Nephron progenitor cell (in vitro differentiated cells): ENCODE results near the gene UBXN11.

Experiments used
- DNase-seq: peaks from one replicate; pipeline ENCODE4 v3.0.0; 2021
- H3K27ac Mint-ChIP-seq: 2 replicates; pipeline ENCODE4 v1.8.0; 2021; ENCODE audit warnings: mild to moderate bottlenecking, moderate library complexity, mixed read lengths
- H3K27me3 Mint-ChIP-seq: 2 replicates; pipeline ENCODE4 v1.8.0; 2021; ENCODE audit warnings: mild to moderate bottlenecking, low read depth, mixed read lengths; ENCODE audit not compliant: poor library complexity
- H3K36me3 Mint-ChIP-seq: 2 replicates; pipeline ENCODE4 v1.8.0; 2021; ENCODE audit warnings: low read depth, mixed read lengths
- H3K4me1 Mint-ChIP-seq: 2 replicates; pipeline ENCODE4 v1.8.0; 2021; ENCODE audit warnings: mixed read lengths
- H3K4me3 Mint-ChIP-seq: 2 replicates; pipeline ENCODE4 v1.8.0; 2021; ENCODE audit warnings: mild to moderate bottlenecking, moderate library complexity, mixed read lengths
- H3K9me3 Mint-ChIP-seq: 2 replicates; pipeline ENCODE4 v1.8.0; 2021; ENCODE audit warnings: mild to moderate bottlenecking, moderate library complexity, mixed read lengths
- TF ChIP-seq, protein P1 (sequence below): fragments of 200-600 bp; sonication (generic); IDR thresholded peaks from 2 replicates; pipeline ENCODE4 v1.5.0; 2021; ENCODE audit warnings: antibody characterized with exemption

The UBXN11 gene

DNA sequence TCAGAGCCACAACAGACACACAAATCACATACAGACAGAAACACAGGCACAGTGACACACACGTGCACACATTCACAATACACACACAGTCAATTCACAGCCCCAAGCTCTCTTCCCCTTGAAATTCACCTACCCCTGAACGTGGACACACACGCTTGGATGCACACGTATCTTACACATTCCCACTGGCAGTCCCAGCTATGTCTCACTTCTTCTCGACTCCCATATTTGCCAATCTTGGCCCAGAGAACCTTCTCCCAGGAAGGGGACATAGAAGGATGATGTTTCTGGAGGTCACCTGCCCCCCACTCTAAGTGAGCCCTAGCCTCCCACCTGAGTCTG, 45.9 kb upstream of the UBXN11 start:
- Mint-ChIP-seq H3K27me3 (peaks cover under 1% of the 10 kb centered on the region), H3K4me1 (peaks cover 64% of the 10 kb centered on the region), H3K36me3 (no peaks in the 10 kb centered on the region), H3K9me3 (no peaks in the 10 kb centered on the region), H3K27ac (peak overlapping the region; percentile 95), H3K4me3 (peak overlapping the region; percentile 15)
- no peak for DNase-seq
- TF ChIP-seq, protein P1, sequence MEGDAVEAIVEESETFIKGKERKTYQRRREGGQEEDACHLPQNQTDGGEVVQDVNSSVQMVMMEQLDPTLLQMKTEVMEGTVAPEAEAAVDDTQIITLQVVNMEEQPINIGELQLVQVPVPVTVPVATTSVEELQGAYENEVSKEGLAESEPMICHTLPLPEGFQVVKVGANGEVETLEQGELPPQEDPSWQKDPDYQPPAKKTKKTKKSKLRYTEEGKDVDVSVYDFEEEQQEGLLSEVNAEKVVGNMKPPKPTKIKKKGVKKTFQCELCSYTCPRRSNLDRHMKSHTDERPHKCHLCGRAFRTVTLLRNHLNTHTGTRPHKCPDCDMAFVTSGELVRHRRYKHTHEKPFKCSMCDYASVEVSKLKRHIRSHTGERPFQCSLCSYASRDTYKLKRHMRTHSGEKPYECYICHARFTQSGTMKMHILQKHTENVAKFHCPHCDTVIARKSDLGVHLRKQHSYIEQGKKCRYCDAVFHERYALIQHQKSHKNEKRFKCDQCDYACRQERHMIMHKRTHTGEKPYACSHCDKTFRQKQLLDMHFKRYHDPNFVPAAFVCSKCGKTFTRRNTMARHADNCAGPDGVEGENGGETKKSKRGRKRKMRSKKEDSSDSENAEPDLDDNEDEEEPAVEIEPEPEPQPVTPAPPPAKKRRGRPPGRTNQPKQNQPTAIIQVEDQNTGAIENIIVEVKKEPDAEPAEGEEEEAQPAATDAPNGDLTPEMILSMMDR: no peak

DNA sequence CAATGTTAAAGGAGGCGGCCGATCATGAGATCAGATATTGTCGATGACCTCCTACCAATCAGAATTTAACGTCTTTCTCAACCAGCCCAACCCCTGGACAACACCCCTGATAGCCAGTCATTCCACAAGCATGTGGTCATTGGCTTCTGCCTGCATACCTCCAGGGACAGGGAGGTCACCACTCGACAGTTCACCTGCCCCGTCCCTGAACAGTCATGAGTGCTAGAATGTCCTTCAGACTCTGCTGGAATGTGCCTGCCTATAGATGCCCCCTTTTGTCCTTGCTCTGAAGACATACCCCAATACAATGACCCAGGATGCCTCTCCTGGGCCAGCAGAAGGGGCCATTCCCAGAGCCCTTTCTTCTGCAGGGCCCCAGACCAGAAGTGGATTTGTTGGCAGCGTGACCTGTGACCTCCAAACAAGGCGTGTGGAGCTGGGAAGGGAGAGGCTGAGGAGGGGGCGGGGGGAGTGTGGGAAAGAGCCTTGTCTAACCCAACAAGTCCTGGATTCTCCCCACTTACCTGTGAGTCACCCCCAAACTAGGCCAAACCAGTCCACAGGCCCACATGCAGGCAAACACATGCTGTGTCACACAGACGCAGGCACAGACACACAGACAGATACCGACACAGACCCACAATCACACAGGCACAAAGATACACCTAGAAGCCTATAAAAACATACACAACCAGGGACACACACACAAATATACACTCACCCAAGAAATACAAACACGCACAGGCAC, 45.3 kb upstream of the UBXN11 start:
- DNase-seq: peak; percentile 40
- H3K27me3 Mint-ChIP-seq: no peaks in the 10 kb centered on the region
- H3K4me3 Mint-ChIP-seq: peak overlapping the region; percentile 15
- no peaks in the 10 kb centered on the region for H3K36me3 Mint-ChIP-seq
- H3K9me3 Mint-ChIP-seq: no peaks in the 10 kb centered on the region
- peaks cover 60% of the 10 kb centered on the region for H3K4me1 Mint-ChIP-seq
- TF ChIP-seq, protein P1: no peak
- H3K27ac Mint-ChIP-seq: peak overlapping the region; percentile 96

DNA sequence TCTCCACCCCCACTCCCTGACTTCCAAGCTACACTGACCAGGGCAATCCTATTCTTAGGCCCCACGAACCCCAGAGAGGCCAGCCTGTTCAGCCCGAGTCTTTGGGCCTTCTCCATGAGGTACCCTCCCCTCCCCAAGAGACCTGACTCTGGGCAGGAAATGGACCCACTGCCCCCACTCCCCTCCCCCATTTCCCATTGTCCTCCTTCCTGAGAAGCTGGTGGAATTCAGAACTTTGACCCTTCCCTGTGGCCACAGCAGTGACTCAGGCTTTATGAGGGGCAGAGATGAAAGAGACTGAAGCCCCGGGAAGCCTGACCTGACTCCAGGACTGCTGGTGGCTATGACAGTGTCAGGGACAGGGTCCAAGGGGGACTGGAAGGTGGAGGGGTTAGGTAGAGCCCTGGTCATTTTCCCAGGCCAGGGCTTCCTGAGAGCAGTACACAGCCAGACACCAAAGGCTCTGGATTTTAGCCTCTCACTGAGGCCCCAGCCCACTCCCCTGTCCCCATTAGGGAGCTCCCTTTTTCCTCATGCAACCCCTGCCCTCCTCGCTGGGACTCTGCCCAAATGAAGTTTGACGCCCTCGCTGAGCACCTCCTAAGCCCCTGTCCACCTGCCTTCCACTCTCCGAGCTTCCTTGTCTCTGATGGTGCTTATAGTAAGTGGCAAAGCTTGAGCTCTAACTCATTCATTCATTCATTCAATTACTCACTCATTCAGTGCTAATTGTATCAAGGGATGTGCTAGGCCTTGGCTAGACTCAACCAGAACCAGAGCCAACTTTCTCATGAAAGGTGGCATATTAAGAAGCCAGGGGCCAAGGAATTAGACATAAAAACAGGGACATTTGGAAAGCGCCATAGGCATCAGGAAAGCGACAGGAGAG, 44.5 kb upstream of the UBXN11 start:
- H3K27ac Mint-ChIP-seq: peak overlapping the region; percentile 96
- no peaks in the 10 kb centered on the region for H3K9me3 Mint-ChIP-seq
- TF ChIP-seq, protein P1: no peak
- H3K27me3 Mint-ChIP-seq: no peaks in the 10 kb centered on the region
- no peaks in the 10 kb centered on the region for H3K36me3 Mint-ChIP-seq
- peak; percentile 41 for DNase-seq
- peak overlapping the region; percentile 35 for H3K4me3 Mint-ChIP-seq
- H3K4me1 Mint-ChIP-seq: peaks cover 58% of the 10 kb centered on the region

DNA sequence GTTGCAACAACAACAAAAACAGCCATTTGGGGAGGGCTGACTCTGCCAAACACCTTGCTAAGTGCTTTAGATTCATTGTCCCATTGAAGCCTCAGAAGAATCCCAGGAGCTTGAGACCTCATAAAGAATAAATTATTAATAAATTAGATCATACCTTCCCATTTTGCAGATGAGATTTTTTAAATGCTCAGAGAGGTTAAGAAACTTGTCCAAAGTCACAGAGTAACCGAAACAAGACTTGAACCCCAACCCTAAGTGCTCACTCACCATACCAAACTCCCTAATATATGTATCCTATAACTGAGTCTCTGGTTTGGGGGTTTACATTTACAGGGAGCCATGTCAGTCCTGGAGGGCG, 43.9 kb upstream of the UBXN11 start:
- Mint-ChIP-seq H3K27me3 (no peaks in the 10 kb centered on the region), H3K36me3 (no peaks in the 10 kb centered on the region)
- no peak for DNase-seq

DNA sequence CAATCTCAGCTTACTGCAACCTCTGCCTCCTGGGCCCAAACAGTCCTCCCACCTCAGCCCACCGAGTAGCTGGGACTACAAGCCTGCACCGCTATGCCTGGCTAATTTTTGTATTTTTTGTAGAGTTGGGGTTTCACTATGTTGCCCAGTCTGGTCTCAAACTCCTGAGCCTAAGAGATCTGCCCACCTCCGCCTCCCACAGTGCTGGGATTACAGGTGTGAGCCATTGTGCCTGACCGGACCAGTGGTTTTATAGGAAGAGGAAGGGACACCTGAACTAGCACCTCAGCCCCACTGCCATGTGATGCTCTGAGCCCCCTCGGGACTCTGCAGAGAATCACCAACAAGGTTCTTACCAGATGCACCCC, 43.4 kb upstream of the UBXN11 start:
- peak overlapping the region; percentile 64 for H3K27ac Mint-ChIP-seq
- H3K4me1 Mint-ChIP-seq: peaks cover 53% of the 10 kb centered on the region
- no peaks in the 10 kb centered on the region for H3K9me3 Mint-ChIP-seq
- H3K27me3 Mint-ChIP-seq: no peaks in the 10 kb centered on the region
- TF ChIP-seq, protein P1: no peak
- DNase-seq: no peak
- H3K36me3 Mint-ChIP-seq: no peaks in the 10 kb centered on the region
- H3K4me3 Mint-ChIP-seq: no peak overlapping the region

More for the DNA sequence above, 43.9 kb upstream of the UBXN11 start:
- Mint-ChIP-seq H3K9me3 (no peaks in the 10 kb centered on the region), H3K27ac (peak overlapping the region; percentile 96), H3K4me3 (no peak overlapping the region), H3K4me1 (peaks cover 53% of the 10 kb centered on the region)
- TF ChIP-seq, protein P1: no peak
